IMR-90 (cell line): Measurements from ENCODE around the gene CCT5.

ENCODE experiments used
- BHLHE40 ChIP-seq: fragments of 150-350 bp; IDR thresholded peaks from 2 replicates; pipeline ENCODE4 v1.6.1; 2016; ENCODE audit warnings: mild to moderate bottlenecking, low read depth, low read length
- CEBPB ChIP-seq: IDR thresholded peaks from 2 replicates; pipeline ENCODE4 v1.6.1; 2012; ENCODE audit warnings: low read depth, low read length, improper control_type of control experiment
- MXI1 ChIP-seq: IDR thresholded peaks from 2 replicates; pipeline ENCODE4 v1.6.1; 2012; ENCODE audit warnings: low read depth, mild to moderate bottlenecking, low read length, moderate library complexity, borderline replicate concordance
- POLR2A ChIP-seq: IDR thresholded peaks from 2 replicates; pipeline ENCODE4 v1.6.1; 2012; ENCODE audit warnings: mild to moderate bottlenecking, low read depth, low read length
- RAD21 ChIP-seq: IDR thresholded peaks from 2 replicates; pipeline ENCODE4 v1.6.1; 2012; ENCODE audit warnings: low read length, improper control_type of control experiment
- RCOR1 ChIP-seq: IDR thresholded peaks from 2 replicates; pipeline ENCODE4 v1.6.1; 2012; ENCODE audit warnings: mild to moderate bottlenecking, low read length, improper control_type of control experiment; ENCODE audit not compliant: insufficient replicate concordance
- RFX5 ChIP-seq: IDR thresholded peaks from 2 replicates; pipeline ENCODE4 v1.8.0; 2012; ENCODE audit warnings: low read depth, mild to moderate bottlenecking, low read length, moderate library complexity
- TF ChIP-seq, protein P1 (sequence below): conservative IDR thresholded peaks from 2 replicates; pipeline ENCODE4 v1.5.1; 2012; ENCODE audit warnings: mild to moderate bottlenecking, low read depth, low read length, improper control_type of control experiment
- TF ChIP-seq, protein P2 (sequence below): fragments of 150-350 bp; IDR thresholded peaks from 2 replicates; pipeline ENCODE4 v1.6.1; 2016; ENCODE audit warnings: low read depth, mild to moderate bottlenecking, low read length, moderate library complexity, borderline replicate concordance
- TF ChIP-seq, protein P3 (sequence below): fragments of 150-350 bp; IDR thresholded peaks from 2 replicates; pipeline ENCODE4 v1.6.1; 2017; ENCODE audit warnings: mild to moderate bottlenecking, antibody characterized with exemption, low read length, low read depth

DNA sequence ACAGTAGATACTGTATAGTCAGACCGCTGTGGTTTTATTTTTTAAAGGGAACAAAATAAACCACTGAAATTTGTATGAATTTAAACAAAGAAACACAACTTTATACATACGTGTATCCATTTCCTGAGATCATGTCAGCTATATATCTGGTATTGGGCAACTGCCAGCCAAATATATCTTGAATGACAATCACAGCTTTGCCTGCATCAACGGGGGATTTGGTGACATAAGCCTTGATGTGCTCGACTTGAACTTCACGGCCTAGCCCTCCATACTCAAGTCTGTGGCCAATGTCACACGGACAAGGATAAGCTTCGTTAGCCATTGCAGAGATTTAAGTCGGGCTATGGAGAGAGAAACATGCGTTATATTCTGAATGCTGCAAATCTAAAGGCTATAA lies 40.4 kb downstream of the CCT5 start:
- TF ChIP-seq, protein P1, sequence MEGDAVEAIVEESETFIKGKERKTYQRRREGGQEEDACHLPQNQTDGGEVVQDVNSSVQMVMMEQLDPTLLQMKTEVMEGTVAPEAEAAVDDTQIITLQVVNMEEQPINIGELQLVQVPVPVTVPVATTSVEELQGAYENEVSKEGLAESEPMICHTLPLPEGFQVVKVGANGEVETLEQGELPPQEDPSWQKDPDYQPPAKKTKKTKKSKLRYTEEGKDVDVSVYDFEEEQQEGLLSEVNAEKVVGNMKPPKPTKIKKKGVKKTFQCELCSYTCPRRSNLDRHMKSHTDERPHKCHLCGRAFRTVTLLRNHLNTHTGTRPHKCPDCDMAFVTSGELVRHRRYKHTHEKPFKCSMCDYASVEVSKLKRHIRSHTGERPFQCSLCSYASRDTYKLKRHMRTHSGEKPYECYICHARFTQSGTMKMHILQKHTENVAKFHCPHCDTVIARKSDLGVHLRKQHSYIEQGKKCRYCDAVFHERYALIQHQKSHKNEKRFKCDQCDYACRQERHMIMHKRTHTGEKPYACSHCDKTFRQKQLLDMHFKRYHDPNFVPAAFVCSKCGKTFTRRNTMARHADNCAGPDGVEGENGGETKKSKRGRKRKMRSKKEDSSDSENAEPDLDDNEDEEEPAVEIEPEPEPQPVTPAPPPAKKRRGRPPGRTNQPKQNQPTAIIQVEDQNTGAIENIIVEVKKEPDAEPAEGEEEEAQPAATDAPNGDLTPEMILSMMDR: no peak
- TF ChIP-seq, protein P2, sequence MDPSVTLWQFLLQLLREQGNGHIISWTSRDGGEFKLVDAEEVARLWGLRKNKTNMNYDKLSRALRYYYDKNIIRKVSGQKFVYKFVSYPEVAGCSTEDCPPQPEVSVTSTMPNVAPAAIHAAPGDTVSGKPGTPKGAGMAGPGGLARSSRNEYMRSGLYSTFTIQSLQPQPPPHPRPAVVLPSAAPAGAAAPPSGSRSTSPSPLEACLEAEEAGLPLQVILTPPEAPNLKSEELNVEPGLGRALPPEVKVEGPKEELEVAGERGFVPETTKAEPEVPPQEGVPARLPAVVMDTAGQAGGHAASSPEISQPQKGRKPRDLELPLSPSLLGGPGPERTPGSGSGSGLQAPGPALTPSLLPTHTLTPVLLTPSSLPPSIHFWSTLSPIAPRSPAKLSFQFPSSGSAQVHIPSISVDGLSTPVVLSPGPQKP: no peak
- TF ChIP-seq RFX5: no peak
- TF ChIP-seq POLR2A: no peak
- TF ChIP-seq RAD21: no peak
- TF ChIP-seq, protein P3, sequence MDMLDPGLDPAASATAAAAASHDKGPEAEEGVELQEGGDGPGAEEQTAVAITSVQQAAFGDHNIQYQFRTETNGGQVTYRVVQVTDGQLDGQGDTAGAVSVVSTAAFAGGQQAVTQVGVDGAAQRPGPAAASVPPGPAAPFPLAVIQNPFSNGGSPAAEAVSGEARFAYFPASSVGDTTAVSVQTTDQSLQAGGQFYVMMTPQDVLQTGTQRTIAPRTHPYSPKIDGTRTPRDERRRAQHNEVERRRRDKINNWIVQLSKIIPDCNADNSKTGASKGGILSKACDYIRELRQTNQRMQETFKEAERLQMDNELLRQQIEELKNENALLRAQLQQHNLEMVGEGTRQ: no peak
- no peak for TF ChIP-seq BHLHE40
- TF ChIP-seq CEBPB: no peak
- TF ChIP-seq MXI1: no peak
- TF ChIP-seq RCOR1: no peak
